Stimulated activated CD8-positive, alpha-beta memory T cell treated with anti-CD3 and anti-CD28 coated beads, Interleukin-15, amount 100 ng/mL, for 1 hour (primary cell): ENCODE measurements around the gene CCDC187.

ENCODE experiments used
- DNase-seq: peaks from one replicate; pipeline ENCODE4 v3.0.0-alpha.2; 2020; ENCODE audit warnings: low read depth

Gene CCDC187

DNA sequence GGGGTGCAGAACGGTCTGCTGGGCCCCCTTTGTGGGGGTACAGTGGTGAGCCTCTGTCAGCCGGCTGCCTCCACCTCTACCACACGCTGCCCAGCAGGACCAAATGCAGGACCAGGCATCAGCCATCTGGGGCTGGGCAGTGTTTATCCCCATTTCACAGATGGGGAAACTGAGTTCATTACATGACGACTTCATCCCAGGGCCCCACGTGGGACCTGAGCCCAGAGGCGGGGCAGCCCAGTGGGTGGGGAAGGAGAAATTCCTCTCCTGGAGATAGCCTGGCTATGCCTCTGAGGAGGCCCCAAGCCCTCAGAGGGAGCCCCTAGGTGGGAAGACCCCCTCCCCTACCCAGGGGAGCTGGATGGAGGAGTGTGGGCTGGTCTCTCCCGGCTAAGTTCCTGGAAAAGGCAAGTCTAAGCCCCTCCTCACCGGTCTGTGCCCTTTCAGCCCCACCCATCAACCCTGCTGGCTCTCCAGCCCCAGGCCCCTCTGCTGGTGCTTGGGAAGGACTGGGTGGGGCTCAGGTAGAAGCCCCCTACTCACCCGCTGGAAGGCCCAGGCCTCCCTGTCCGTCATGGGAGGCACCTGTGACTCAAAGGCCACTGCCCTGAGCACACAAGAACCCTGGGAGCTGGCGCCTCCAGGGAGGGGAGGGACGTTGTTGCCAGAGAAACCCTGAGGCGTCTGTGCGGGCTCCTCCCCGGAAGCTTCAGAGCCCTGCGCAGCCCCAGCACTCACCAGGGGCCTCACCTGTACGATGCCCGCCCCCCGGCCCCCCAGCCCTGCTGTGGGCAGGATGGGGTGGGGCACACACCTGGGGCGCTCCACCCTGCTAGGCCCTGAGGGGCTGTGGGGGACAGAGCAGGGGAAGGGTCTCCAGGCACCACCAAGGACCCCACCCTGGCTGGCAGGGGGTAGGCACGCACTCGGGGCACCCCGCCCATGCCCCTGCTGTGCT is 7.4 kb upstream of the CCDC187 start:
- no peak for DNase-seq

GRCh38 chr9:136310273-136311030 is 6.6 kb upstream of the CCDC187 start:
- no peak for DNase-seq

DNA sequence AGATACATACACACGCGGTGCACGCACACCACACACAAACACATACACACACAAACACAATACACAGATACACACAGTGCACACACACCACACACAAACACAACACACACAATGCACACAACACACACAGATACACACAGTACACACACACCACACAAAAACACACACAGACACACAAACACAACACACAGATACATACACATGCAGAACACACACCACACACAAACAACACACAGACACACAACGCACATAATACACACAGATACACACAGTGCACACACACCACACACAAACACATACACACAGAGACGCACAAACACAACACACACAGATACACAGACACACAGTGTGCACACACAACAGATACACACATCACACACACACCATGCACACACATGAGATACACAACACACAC is 5.9 kb upstream of the CCDC187 start:
- DNase-seq: no peak

DNA sequence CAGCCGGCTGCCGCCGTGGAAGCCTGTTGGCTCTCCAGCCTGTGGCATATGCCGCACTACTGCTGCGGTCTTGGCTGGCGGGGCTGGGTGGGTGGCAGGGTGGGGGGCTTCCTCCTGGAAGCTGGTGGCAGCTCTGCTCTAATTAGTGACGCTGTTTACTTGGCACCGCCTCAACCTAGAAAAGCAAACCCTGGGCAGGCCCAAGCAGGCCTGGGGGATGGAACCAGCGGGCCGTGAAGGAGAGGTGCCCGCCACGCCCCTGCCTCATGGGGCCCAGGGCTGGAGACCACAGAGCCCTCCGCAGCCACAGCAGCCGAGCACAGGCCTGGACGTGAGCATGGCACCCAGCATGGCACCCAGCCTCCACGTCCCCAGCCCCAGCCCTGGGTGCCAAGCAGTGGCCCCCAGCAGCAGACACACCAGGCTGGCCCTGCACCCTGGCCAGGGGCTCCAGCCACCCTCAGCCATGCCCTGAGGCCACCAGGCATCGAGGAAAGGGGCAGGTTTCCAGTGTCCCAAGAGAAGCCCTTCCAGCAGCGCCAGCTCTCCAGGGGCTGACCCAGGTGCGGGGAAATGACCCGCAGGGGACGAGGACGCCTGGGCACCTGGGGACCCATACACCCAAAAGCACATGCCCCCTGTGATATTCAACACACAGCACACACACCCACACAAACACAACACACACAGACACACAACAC is 5.4 kb upstream of the CCDC187 start:
- DNase-seq: no peak

DNA sequence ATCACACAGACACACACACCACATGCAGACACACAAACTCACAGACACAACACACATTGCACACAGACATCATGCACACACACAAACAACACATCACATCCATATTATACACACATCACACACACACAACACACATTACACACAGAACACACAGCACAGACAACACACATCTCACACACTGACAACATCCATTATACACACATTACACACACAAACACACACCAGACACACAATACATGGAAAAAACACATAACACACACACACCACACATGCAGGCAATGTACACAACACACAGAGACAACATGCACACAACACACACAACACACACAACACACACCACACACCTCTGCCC is 4.8 kb upstream of the CCDC187 start:
- no peak for DNase-seq

- DNase-seq: no peak
Measured at GRCh38 chr9:136308006-136308701, 4.3 kb upstream of the CCDC187 start.

DNA sequence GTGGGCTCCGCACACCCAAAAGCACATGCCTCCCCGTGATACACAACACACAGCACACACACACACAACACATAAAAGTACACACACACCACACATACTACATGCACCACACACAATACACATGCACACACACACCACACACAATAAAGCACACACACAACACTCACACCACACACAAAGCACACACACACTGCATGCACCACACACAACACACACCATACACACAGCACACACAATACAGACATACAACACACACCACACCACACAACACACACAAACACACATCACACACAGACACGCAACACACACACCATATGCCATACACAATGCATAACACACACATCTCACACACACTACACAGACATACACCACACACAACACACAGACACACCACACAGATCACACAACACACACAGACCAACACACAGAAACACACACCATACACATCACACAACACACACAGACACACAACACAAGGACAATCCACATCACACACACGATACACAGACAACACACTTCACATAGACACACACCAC is 3.4 kb upstream of the CCDC187 start:
- DNase-seq: no peak

GRCh38 chr9:136306211-136307208 is 2.6 kb upstream of the CCDC187 start:
- DNase-seq: no peak

DNA sequence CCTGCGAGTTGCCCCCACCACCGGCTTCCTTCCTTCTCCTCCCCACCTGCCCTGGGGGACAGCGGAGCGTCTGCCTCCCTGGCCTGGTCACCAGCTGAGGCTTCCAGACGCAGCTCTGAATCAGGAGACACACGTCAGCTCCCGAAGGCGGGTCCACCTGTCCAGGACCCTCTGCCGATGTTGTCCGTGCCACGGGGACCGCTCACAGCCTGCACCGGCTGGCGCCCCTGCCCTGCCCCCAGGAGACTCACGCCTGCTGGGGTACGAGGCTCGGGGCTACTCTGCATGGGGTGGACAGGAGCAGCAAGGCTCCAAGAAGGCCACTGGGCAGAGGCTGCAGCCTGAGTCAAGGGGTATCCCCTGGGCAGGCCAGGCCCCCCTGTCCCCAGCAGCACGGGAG is 1.9 kb upstream of the CCDC187 start:
- DNase-seq: no peak

GRCh38 chr9:136304981-136305380 is 1.1 kb upstream of the CCDC187 start:
- DNase-seq: no peak

- DNase-seq: no peak
Measured at GRCh38 chr9:136304456-136304855, 562 bp upstream of the CCDC187 start.

- no peak for DNase-seq
Measured at GRCh38 chr9:136303066-136303824, 649 bp downstream of the CCDC187 start.

DNA sequence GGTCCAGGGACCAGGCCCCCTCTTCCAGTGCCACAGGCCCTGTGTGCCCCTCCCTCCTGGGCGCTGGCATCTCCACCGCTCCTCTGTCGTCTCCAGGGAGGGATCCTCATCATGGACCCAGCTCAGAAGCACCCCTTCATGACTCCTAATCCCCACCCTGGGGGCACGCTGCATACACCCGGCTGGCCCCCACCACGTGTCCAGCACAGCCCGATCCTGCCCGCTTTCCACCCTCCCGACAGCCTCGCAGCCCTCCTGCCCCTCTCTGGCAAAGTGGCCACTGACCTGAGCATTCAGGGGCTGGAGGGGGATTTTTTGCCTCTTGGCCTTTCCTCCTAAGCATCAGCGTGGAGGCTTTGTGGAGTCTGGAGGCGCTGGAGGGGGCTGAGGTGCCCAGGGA is 1.4 kb downstream of the CCDC187 start:
- no peak for DNase-seq

DNA sequence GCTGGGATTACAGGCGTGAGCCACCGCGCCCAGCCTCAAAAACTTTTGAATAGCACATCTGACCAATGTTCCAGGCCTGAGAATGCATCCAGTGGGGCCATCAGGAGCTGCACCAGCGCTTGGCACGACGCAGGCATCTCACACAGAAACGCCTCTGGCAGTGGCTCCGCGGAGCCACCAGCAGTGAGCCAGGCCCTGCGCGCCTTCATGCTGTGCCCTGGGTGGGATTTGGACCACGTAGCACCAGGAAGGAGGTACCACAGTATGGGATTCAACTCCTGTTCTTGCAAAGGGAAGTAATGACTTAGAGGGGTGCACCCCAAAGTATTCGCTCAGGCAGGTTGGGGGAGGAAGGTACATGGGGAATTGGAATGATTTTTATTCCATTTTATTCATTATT is 3.0 kb downstream of the CCDC187 start:
- no peak for DNase-seq

GRCh38 chr9:136300016-136300545 is 3.8 kb downstream of the CCDC187 start:
- DNase-seq: no peak

DNA sequence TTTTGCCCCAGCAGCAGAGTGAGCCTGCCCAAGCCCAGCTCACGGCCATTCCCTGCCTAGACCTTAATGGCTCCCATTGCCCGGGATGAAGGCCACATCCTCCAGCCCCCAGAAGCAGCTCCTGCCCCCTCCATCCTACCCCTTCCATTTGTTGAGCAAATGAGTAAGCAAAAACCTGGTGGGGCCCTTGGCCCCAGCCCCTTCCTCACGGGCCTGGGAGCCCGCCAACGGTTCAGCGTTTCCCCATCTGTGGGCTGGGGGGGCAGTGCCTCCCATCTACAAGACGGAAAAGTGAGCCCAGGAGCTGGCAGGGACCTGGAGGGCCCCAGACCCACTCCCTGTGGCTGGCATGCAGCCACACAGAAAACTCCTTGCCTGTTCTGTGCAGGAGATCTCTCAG is 4.4 kb downstream of the CCDC187 start:
- no peak for DNase-seq

DNA sequence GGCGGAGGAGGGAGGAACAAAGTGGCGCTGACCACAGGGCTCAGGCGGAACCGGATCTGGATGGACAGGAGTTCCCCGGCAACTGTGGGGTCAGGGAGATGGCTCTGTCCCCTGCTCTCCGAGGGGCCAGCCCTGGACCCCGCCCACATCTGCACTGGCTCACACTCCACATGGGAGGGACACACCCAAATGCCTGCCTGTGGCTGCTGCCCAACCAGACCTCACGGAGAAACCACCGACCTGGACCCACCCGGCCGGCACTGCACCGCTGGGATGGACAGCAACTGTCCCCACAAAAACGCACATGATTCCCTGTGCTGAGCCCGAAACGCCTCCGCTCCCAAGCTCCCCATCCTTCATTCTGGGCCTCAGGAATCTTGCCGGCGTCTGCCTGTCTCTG is 4.8 kb downstream of the CCDC187 start:
- DNase-seq: no peak

DNA sequence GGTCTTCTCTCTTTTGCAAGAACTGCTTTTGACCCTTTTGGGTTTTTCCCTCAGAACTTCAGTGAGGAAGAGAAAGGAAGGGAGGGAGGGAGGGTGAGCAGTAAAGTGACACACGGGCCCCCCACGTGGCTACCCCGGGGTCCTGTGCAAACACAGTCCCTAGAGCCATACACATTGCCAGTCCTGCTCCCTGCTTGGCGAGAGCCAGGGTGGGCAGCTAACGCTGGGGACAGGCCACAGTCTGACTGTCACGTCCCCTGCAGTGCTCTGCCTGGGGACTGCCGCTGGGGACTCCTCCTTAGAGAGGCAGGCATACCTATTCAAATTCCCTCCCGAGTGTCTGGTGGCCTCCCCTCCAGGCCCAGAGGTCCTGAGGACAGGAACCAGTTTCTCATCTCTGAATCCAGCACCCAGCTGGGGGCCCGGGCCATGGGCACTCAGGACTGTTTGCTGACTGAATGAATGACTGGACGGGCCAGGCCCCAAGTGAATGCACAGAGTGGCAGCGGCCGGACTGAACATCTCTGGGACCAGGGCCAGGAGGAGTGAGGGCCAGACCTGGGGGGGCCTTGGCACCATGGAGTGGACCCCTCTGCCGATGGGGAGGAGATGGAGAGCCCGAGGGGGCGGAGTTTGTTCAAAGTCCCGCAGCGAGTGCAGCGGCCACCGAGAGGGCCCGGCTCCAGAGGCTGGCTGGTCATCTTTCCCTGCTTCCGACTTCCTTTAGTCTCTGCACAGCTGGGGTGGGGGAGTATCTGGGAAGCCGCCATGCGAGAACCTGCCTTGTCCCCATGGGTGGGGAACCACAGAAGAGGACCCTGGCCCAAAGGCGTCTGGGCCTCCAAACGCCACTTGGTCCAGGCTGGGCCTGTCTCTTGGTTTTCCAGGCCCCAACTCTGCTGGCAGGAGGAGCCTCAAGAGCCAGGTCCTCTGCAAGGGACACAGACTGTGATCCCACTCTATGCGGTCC is 5.8 kb downstream of the CCDC187 start:
- no peak for DNase-seq
